ENCODE measurements around the gene SLC7A14.

- TF ChIP-seq CTCF (IDR thresholded peaks at IDR 0.05; ENCODE audit: low read length) (no peak), EZH2 (optimal IDR thresholded peaks at IDR 0.05; ENCODE audit: low read depth, low read length) (no peak)
Observed at GRCh38 chr3:170558427-170558826, 27.4 kb downstream of the SLC7A14 start.
